AG08395 (cell line): ENCODE measurements around the gene EFCAB12.
A peak's percentile ranks its signal among the peaks of the same experiment; 100 is the strongest.
"Not testable (repeated sequence)": the region's sequence is repeated elsewhere in the genome, so short reads cannot be mapped to it uniquely, and the experiment has no call there.

Experiments used
- DNase-seq: peaks from one replicate; pipeline ENCODE4 v3.0.0; 2012; ENCODE audit warnings: mixed read lengths, low spot score

EFCAB12 gene

GRCh38 chr3:129392106-129392887, 36.1 kb downstream of the EFCAB12 start:
- DNase-seq = not testable (repeated sequence)

GRCh38 chr3:129391583-129391982, 36.9 kb downstream of the EFCAB12 start:
- DNase-seq = not testable (repeated sequence)

GRCh38 chr3:129389572-129389937, 38.9 kb downstream of the EFCAB12 start:
- no peak for DNase-seq

GRCh38 chr3:129388791-129389571, 39.5 kb downstream of the EFCAB12 start:
- DNase-seq = not testable (repeated sequence)

GRCh38 chr3:129387487-129387886, 40.9 kb downstream of the EFCAB12 start:
- no peak for DNase-seq

GRCh38 chr3:129386984-129387383, 41.5 kb downstream of the EFCAB12 start:
- DNase-seq = no peak

GRCh38 chr3:129385507-129385906, 42.9 kb downstream of the EFCAB12 start:
- not testable (repeated sequence) for DNase-seq

GRCh38 chr3:129384594-129385323, 43.7 kb downstream of the EFCAB12 start:
- no peak for DNase-seq

GRCh38 chr3:129384103-129384502, 44.3 kb downstream of the EFCAB12 start:
- DNase-seq = not testable (repeated sequence)

GRCh38 chr3:129383292-129383860, 45.1 kb downstream of the EFCAB12 start:
- DNase-seq = peak; percentile 86

- DNase-seq = no peak
These were observed 46.1 kb downstream of the EFCAB12 start for GRCh38 chr3:129382366-129382765.

GRCh38 chr3:129379582-129380358, 48.7 kb downstream of the EFCAB12 start:
- no peak for DNase-seq

GRCh38 chr3:129378949-129379348, 49.5 kb downstream of the EFCAB12 start:
- DNase-seq = no peak

- DNase-seq = no peak
These were observed 50.8 kb downstream of the EFCAB12 start for GRCh38 chr3:129377615-129378014.

- no peak for DNase-seq
These were observed 53.3 kb downstream of the EFCAB12 start for GRCh38 chr3:129375099-129375498.

- no peak for DNase-seq
These were observed 57.2 kb downstream of the EFCAB12 start for GRCh38 chr3:129371041-129371826.

- DNase-seq = no peak
These were observed 58.0 kb downstream of the EFCAB12 start for GRCh38 chr3:129370248-129370964.

GRCh38 chr3:129369711-129370110, 58.7 kb downstream of the EFCAB12 start:
- no peak for DNase-seq

- no peak for DNase-seq
These were observed 60.6 kb downstream of the EFCAB12 start for GRCh38 chr3:129367821-129368220.

- no peak for DNase-seq
These were observed 62.1 kb downstream of the EFCAB12 start for GRCh38 chr3:129366312-129366831.
